Upper lobe of right lung (tissue), 1 donor: Measurements from ENCODE around the gene SMIM28. TPM values are rescaled to one million over a fixed set of nuclear protein-coding genes. Genes with fewer than 3 reads are reported as not detected.

Experiments used
- ATAC-seq: fragments of 200-7000 bp; cut with Tn5 transposase; one replicate; pipeline ENCODE4 v1.9.1; 2020; ENCODE audit warnings: mild to moderate bottlenecking, moderate library complexity
- DNase-seq: peaks from one replicate; pipeline ENCODE4 v3.0.0-alpha.2; 2020
- H3K27ac ChIP-seq: fragments of 200-600 bp; one replicate; pipeline ENCODE4 v1.8.0; 2022
- H3K27me3 ChIP-seq: fragments of 200-600 bp; one replicate; pipeline ENCODE4 v1.8.0; 2022; ENCODE audit warnings: mild to moderate bottlenecking
- H3K36me3 ChIP-seq: fragments of 200-600 bp; one replicate; pipeline ENCODE4 v1.8.0; 2022
- H3K4me1 ChIP-seq: fragments of 200-600 bp; one replicate; pipeline ENCODE4 v1.8.0; 2022
- H3K4me3 ChIP-seq: fragments of 200-600 bp; one replicate; pipeline ENCODE4 v1.8.0; 2022; ENCODE audit warnings: mild to moderate bottlenecking
- H3K9me3 ChIP-seq: fragments of 200-600 bp; one replicate; pipeline ENCODE4 v1.8.0; 2022
- CTCF ChIP-seq: fragments of 200-600 bp; IDR thresholded peaks from one replicate; pipeline ENCODE4 v1.8.0; 2022; ENCODE audit warnings: antibody characterized with exemption
- intact Hi-C: fragments of 100-400 bp; cut with DNase I; formaldehyde crosslinking; loops from one replicate; pipeline ENCODE4 v1.11.0; 2022
- total RNA-seq: library from RNA; stranded (reverse); fragmentation: NEBNext Ultra II Directional; extraction: Animal tissue kit (Norgen Biotek cat#: 25700); gene quantifications from one replicate; pipeline ENCODE4 v1.2.1, GENCODE V29; 2021
- donor health status: DM: no; HTN: yes; CAD: no; lungs with severe emphysema.

The SMIM28 gene
- total RNA-seq, 1 donor from 2014 or later = not detected

- no peak for DNase-seq
- Histone ChIP-seq H3K4me3 (no peak overlapping the region), H3K27me3 (no peaks in the 10 kb centered on the region), H3K4me1 (peaks cover 10% of the 10 kb centered on the region), H3K36me3 (peaks cover 21% of the 10 kb centered on the region), H3K27ac (no peak overlapping the region), H3K9me3 (no peaks in the 10 kb centered on the region)
- no peak for TF ChIP-seq CTCF
- ATAC-seq = no peak
- intact Hi-C loops = loop anchor here (10.0 kb wide), 2 partner anchors 85 to 335 kb away; no protein-coding TSS in a partner anchor
Measured at GRCh38 chr6:138429761-138430160, 52.1 kb downstream of the SMIM28 start.

- no peak overlapping the region for H3K27ac ChIP-seq
- intact Hi-C loops = no loop called here
- H3K9me3 ChIP-seq = no peaks in the 10 kb centered on the region
- H3K27me3 ChIP-seq = no peaks in the 10 kb centered on the region
- TF ChIP-seq CTCF = no peak
- ATAC-seq (no peak), DNase-seq (no peak)
- peaks cover 14% of the 10 kb centered on the region for H3K4me1 ChIP-seq
- H3K4me3 ChIP-seq = no peak overlapping the region
- peaks cover 21% of the 10 kb centered on the region for H3K36me3 ChIP-seq
Measured at GRCh38 chr6:138430361-138431145, 52.8 kb downstream of the SMIM28 start.

GRCh38 chr6:138431256-138432062 is 53.8 kb downstream of the SMIM28 start:
- DNase-seq (no peak), ATAC-seq (peak; percentile 78)
- intact Hi-C loops = no loop called here
- TF ChIP-seq CTCF = no peak
- Histone ChIP-seq H3K9me3 (no peaks in the 10 kb centered on the region), H3K27me3 (no peaks in the 10 kb centered on the region), H3K4me1 (peaks cover 14% of the 10 kb centered on the region), H3K36me3 (peaks cover 21% of the 10 kb centered on the region), H3K4me3 (no peak overlapping the region), H3K27ac (no peak overlapping the region)

GRCh38 chr6:138432063-138432356 is 54.3 kb downstream of the SMIM28 start:
- H3K4me1 ChIP-seq = peaks cover 14% of the 10 kb centered on the region
- TF ChIP-seq CTCF = no peak
- DNase-seq (no peak), ATAC-seq (no peak)
- H3K36me3 ChIP-seq = peaks cover 21% of the 10 kb centered on the region
- no peaks in the 10 kb centered on the region for H3K9me3 ChIP-seq
- intact Hi-C loops = no loop called here
- H3K27ac ChIP-seq = no peak overlapping the region
- H3K4me3 ChIP-seq = no peak overlapping the region
- H3K27me3 ChIP-seq = no peaks in the 10 kb centered on the region

Other genes starting within 250 kb of the SMIM28 start
- gene ARFGEF3, start 216.0 kb upstream of the SMIM28 start, total RNA-seq = 27.2 TPM
- gene PBOV1, start 159.4 kb upstream of the SMIM28 start, total RNA-seq = not detected
- 41.9 TPM for gene HEBP2, start 26.3 kb downstream of the SMIM28 start, total RNA-seq
- gene NHSL1, start 121.6 kb downstream of the SMIM28 start, total RNA-seq = 69.5 TPM